ENCODE results near the gene LY9. TPM values are rescaled to one million over a fixed set of nuclear protein-coding genes. Genes with fewer than 3 reads are reported as not detected.

The LY9 gene
- polyA plus RNA-seq, 3 donors, result 1.4 to 2.7 (median 1.7) TPM

- no peak overlapping the region for H3K9ac ChIP-seq (ENCODE audit: insufficient read depth, low read length, poor library complexity, severe bottlenecking)
- no peak overlapping the region for H3K27ac Mint-ChIP-seq
- no peaks in the 10 kb centered on the region for H3K4me1 ChIP-seq (ENCODE audit: control insufficient read depth in 1 of 2, insufficient read depth in 2 of 2, low read length in 2 of 2)
- H3K79me2 ChIP-seq (ENCODE audit: insufficient read depth, low read length), result no peaks in the 10 kb centered on the region
- no peaks in the 10 kb centered on the region for H3K9me3 ChIP-seq (replicated peaks in 1 of 2; ENCODE audit: control insufficient read depth in 1 of 2, insufficient read depth in 1 of 2, low read length in 2 of 2)
- no peak overlapping the region for H3K4me3 ChIP-seq (replicated peaks in 1 of 3; ENCODE audit: low read depth in 2 of 3, low read length in 3 of 3)
- H3K9me3 Mint-ChIP-seq, result peaks cover 0 to 2% (median 0%) of the 10 kb centered on the region in 7 donors
- no peak overlapping the region for H3K4me3 Mint-ChIP-seq
- WGBS (ENCODE audit: insufficient coverage), result 100% methylated on average over 1 of the region's 2 CpGs
- no peak overlapping the region for H3K27ac ChIP-seq (ENCODE audit: low read depth in 1 of 2, low read length in 2 of 2)
- intact Hi-C loops (cut with micrococcal nuclease), result no loop called here
- peaks cover 0 to 3% (median 3%) of the 10 kb centered on the region in 3 donors for H3K27me3 Mint-ChIP-seq (ENCODE audit: low read depth in 3 of 3)
- H3K4me2 ChIP-seq (replicated peaks; ENCODE audit: extremely low read depth, low read length, poor library complexity, severe bottlenecking), result no peak overlapping the region
- no peak overlapping the region for H2AFZ ChIP-seq (ENCODE audit: insufficient read depth, low read depth, low read length, poor library complexity, severe bottlenecking)
- H3K4me1 Mint-ChIP-seq, result no peaks in the 10 kb centered on the region
- peaks cover 0 to 4% of the 10 kb centered on the region in 2 donors for H3K36me3 Mint-ChIP-seq
- H3K27me3 ChIP-seq (ENCODE audit: control insufficient read depth in 2 of 2, insufficient read depth in 2 of 2, low read length in 2 of 2), result no peaks in the 10 kb centered on the region
- DNase-seq, result no peak
- TF ChIP-seq CTCF (IDR thresholded peaks at IDR 0.05), result no peak
- H3K36me3 ChIP-seq (replicated peaks in 1 of 2; ENCODE audit: control insufficient read depth in 1 of 2, insufficient read depth in 2 of 2, low read length in 2 of 2), result no peaks in the 10 kb centered on the region
- no peaks in the 10 kb centered on the region for H4K20me1 ChIP-seq (ENCODE audit: insufficient read depth, low read length)
Observed at GRCh38 chr1:160758521-160758920, 37.5 kb upstream of the LY9 start.

DNA sequence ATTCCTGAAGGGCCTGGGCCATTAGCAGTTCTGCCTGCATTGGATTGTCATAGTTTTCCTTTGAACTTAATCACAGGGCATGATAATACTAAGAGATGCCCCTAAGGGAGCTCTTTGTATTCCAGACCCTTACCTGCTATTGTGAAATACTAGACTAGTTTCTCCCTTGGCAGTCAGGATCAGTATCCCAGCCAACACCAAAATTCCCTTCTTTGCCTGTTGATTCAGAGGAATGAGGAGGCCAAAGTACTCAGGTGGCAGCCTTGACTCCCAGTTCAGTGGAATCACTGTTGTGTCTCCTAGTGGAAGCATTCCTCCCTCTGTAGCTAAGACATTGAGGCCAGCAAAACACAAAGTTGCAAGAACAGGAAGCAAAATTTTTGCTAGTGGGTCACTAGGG, 36.2 kb upstream of the LY9 start:
- Histone ChIP-seq H4K20me1 (ENCODE audit: insufficient read depth, low read length) (no peaks in the 10 kb centered on the region), H3K4me3 (replicated peaks in 1 of 3; ENCODE audit: low read depth in 2 of 3, low read length in 3 of 3) (no peak overlapping the region), H3K9ac (ENCODE audit: insufficient read depth, low read length, poor library complexity, severe bottlenecking) (no peak overlapping the region), H3K79me2 (ENCODE audit: insufficient read depth, low read length) (no peaks in the 10 kb centered on the region), H3K27me3 (ENCODE audit: control insufficient read depth in 2 of 2, insufficient read depth in 2 of 2, low read length in 2 of 2) (no peaks in the 10 kb centered on the region), H3K36me3 (replicated peaks in 1 of 2; ENCODE audit: control insufficient read depth in 1 of 2, insufficient read depth in 2 of 2, low read length in 2 of 2) (no peaks in the 10 kb centered on the region), H3K9me3 (replicated peaks in 1 of 2; ENCODE audit: control insufficient read depth in 1 of 2, insufficient read depth in 1 of 2, low read length in 2 of 2) (no peaks in the 10 kb centered on the region), H3K4me2 (replicated peaks; ENCODE audit: extremely low read depth, low read length, poor library complexity, severe bottlenecking) (no peak overlapping the region), H3K27ac (ENCODE audit: low read depth in 1 of 2, low read length in 2 of 2) (no peak overlapping the region), H3K4me1 (ENCODE audit: control insufficient read depth in 1 of 2, insufficient read depth in 2 of 2, low read length in 2 of 2) (no peaks in the 10 kb centered on the region), H2AFZ (ENCODE audit: insufficient read depth, low read depth, low read length, poor library complexity, severe bottlenecking) (no peak overlapping the region)
- no peak overlapping the region for H3K4me3 Mint-ChIP-seq
- no peaks in the 10 kb centered on the region for H3K4me1 Mint-ChIP-seq
- no peaks in the 10 kb centered on the region for H3K36me3 Mint-ChIP-seq
- intact Hi-C loops (cut with micrococcal nuclease), result no loop called here
- H3K9me3 Mint-ChIP-seq, result peaks cover 0 to 2% (median 0%) of the 10 kb centered on the region in 7 donors
- no peak for TF ChIP-seq CTCF (IDR thresholded peaks at IDR 0.05)
- no peak for DNase-seq
- peak overlapping the region in 1 of 7 donors; percentile 66 for H3K27ac Mint-ChIP-seq
- H3K27me3 Mint-ChIP-seq (ENCODE audit: low read depth in 3 of 3), result peaks cover 0 to 3% (median 3%) of the 10 kb centered on the region in 3 donors

Data from CD14-positive monocyte (primary cell).